ENCODE measurements around the gene VPS37B.

The VPS37B gene

GRCh38 chr12:122867691-122868461, 28.0 kb downstream of the VPS37B start:
- in situ Hi-C loops (cut with MboI; ENCODE audit: low sequenced_read_pairs), result no loop called here

GRCh38 chr12:122866950-122867607, 28.8 kb downstream of the VPS37B start:
- in situ Hi-C loops (cut with MboI; ENCODE audit: low sequenced_read_pairs), result no loop called here

- in situ Hi-C loops (cut with MboI; ENCODE audit: low sequenced_read_pairs), result no loop called here
These were observed 29.5 kb downstream of the VPS37B start for GRCh38 chr12:122866379-122866778.

- in situ Hi-C loops (cut with MboI; ENCODE audit: low sequenced_read_pairs), result no loop called here
These were observed 30.4 kb downstream of the VPS37B start for GRCh38 chr12:122865268-122866231.

DNA sequence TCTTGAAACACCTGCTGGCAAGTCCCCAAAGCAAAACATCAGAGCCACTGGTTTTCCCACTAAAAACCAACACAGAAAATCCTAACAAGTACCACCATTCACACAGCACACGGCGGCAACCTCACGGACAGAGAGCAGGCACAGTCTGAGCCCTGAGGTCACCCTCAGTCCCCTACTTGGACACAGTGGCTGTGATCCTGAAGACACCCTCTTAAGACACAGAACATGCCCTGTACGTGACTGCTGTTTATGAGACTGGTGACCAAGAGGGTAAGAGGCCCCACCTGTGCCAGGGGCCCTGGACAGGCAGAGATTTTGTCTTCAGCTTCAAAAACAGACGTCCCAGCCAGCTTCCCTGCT, 31.1 kb downstream of the VPS37B start:
- in situ Hi-C loops (cut with MboI; ENCODE audit: low sequenced_read_pairs), result no loop called here

DNA sequence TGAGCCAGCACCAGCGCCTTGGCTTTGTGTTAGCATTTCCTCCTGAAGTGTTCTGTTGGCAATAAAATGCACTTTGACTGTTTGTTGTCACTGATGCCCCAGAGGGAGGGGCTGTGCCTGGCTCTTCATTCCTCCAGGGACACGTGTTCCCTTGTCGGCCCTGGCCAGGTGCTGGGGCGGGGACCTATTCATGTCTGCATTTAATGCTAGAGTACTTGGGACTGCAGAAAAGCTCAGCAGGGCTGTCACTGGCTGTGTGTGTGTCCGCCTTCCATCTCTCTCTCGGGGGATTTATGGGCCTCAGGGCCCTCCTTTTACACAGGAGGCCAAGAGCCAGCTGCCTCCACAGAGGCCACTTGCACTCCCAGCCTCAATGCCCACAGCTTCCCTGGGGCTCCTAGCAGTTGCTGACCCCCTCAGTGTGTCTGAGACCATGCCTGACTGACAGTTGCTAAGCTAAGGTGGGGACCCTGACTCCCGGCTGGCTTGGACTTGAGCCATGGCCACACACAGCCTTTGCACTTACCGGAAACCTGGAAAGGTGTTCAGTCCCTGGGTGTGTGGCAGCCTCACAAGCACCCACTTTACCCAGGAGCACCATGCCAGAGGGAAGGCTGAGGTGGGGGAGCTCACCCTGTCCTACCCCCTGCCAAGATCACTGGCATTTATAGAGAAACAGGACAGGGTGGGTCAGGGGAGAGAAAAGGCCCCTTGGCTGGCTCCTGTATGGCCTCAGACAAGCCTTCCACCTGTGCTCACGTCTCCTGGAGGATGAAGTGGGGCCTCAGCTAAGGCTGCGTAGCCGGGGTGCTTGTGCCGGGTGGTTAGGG, 32.8 kb downstream of the VPS37B start:
- in situ Hi-C loops (cut with MboI; ENCODE audit: low sequenced_read_pairs), result no loop called here

DNA sequence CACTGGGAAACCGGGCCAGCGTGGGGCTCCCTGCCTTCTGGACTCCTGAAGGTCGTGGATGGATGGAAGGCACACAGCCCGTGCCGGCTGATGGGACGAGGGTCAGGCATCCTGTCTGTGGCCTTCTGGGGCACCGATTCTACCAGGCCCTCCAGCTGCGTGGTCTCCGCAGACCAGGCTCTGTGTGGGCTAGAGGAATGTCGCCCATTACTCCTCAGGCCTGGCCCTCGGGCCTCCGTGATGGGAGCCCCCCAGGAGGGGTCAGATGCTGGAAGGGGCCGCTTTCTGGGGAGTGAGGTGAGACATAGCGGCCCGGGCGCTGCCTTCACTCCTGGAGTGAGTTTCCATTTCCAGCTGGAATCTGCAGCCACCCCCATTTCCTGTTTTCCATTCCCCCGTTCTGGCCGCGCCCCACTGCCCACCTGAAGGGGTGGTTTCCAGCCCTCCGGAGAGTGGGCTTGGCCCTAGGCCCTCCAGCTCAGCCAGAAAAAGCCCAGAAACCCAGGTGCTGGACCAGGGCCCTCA, 33.8 kb downstream of the VPS37B start:
- in situ Hi-C loops (cut with MboI; ENCODE audit: low sequenced_read_pairs), result no loop called here

GRCh38 chr12:122861587-122861970, 34.3 kb downstream of the VPS37B start:
- in situ Hi-C loops (cut with MboI; ENCODE audit: low sequenced_read_pairs), result no loop called here

DNA sequence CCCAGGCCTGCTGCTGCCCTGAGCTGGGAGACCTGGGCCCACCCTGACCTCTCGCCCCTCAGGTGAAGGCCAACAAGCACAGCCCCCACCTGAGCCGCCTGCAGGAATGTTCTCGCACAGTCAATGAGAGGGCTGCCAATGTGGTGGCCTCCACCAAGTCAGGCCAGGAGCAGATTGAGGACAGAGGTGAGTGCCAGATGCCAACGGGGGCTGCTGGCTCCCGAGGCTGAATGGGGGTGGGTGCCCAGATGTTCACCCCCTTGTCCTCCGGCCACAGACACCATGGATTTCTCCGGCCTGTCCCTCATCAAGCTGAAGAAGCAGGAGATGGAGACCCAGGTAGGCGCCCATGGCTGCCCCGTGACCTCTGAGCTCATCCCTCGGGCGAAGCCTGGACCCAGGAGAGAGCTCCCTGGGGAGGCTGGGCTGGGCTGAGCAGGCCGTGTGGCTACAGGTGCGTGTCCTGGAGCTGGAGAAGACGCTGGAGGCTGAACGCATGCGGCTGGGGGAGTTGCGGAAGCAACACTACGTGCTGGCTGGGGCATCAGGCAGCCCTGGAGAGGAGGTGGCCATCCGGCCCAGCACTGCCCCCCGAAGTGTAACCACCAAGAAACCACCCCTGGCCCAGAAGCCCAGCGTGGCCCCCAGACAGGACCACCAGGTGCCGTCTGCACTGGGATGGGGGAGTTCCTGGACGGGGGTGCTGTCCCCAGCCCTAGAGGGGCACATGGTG, 34.9 kb downstream of the VPS37B start:
- in situ Hi-C loops (cut with MboI; ENCODE audit: low sequenced_read_pairs), result no loop called here

GRCh38 chr12:122860040-122860853, 35.7 kb downstream of the VPS37B start:
- in situ Hi-C loops (cut with MboI; ENCODE audit: low sequenced_read_pairs), result no loop called here

DNA sequence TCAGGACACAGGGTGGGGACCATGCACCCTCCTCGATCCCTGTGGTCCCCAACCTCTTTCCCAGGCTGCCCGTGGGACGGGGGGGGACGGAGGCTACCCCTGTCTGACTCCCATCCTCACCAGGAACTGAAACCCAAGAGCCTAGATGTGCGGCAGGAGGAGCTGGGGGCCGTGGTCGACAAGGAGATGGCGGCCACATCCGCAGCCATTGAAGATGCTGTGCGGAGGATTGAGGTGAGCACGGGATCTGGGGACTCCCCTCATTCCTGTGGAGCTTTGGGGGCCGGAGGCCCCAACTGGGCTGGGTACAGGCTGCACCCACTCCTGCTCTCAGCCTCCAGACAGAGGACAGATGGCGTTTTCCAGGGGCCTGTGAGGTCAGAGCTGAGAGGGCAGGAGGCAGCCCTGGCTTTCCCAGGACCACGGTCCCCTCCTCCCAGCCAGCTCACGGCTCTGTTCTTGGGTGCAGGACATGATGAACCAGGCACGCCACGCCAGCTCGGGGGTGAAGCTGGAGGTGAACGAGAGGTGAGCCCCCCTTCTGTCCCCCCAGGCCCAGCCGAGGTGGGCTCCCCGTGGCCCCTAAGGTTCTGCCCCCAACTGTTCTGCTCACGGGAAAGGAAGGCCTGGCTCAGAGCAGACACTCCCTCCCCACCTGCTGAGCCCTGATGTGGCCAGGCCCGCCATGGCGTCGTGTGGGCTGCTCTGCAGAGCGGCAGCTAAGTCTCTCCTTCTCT, 36.5 kb downstream of the VPS37B start:
- in situ Hi-C loops (cut with MboI; ENCODE audit: low sequenced_read_pairs), result no loop called here

DNA sequence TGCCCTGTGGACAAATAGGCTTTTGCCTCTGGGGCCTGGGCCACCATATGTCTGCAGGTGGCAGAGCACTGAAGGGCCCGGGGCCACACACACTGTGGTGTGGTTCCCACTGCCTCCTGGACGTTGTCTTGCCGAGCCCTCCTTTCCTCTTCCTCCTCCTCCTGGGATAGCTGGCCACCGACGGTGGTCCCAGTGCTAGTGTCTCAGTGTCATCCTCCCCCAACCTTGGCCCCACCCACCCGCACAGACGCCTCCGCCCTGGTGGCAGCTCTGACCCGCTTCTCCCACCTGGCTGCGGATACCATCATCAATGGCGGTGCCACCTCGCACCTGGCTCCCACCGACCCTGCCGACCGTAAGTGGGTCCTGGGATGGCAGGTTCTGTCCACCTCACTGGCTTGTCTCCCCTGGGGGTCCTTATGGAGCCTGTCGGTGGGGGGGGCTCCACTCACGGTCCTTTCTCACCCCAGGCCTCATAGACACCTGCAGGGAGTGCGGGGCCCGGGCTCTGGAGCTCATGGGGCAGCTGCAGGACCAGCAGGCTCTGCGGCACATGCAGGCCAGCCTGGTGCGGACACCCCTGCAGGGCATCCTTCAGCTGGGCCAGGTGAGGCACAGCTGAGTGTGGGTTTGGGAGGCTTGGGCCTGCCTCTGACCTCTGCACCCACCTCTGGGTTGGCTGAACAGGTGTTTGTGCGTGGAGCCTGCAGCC, 37.2 kb downstream of the VPS37B start:
- in situ Hi-C loops (cut with MboI; ENCODE audit: low sequenced_read_pairs), result no loop called here

DNA sequence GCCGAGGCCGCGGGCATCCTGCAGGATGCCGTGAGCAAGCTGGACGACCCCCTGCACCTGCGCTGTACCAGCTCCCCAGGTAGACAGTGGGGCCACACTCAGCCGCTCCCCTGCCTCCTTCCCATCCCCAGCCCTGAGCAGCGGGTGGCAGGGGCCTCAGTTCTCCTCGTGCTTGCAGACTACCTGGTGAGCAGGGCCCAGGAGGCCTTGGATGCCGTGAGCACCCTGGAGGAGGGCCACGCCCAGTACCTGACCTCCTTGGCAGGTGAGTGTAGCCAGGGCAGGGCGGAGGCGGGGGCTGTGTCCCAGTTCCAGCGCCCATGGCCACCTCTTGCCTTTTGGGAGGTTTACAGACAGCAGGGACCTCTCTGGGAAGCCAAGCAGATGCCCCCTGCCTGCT, 37.8 kb downstream of the VPS37B start:
- in situ Hi-C loops (cut with MboI; ENCODE audit: low sequenced_read_pairs), result no loop called here

DNA sequence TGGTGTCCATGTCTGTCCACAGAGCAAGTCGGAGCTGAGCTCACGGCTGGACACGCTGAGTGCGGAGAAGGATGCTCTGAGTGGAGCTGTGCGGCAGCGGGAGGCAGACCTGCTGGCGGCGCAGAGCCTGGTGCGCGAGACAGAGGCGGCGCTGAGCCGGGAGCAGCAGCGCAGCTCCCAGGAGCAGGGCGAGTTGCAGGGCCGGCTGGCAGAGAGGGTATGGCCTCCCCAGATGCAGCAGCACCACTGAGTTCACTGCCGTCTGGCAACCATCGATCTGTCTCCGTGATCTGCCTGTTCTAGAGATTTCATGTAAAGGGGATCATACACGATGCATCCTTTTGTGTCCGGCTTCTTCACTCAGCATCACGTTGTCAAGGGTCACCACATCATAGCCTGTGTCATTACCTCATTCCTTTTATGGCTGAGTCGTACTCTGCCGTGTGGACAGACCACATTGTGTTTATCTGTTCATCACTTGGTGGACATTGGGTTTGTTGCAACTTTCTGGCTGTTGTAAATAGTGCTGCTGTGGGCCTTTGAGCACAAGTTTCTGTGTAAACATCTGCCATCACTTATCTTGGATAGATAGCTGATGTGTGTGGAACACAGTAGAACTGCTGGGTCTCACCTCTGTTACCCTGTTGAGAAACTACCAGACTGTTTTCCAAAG, 38.8 kb downstream of the VPS37B start:
- in situ Hi-C loops (cut with MboI; ENCODE audit: low sequenced_read_pairs), result no loop called here

DNA sequence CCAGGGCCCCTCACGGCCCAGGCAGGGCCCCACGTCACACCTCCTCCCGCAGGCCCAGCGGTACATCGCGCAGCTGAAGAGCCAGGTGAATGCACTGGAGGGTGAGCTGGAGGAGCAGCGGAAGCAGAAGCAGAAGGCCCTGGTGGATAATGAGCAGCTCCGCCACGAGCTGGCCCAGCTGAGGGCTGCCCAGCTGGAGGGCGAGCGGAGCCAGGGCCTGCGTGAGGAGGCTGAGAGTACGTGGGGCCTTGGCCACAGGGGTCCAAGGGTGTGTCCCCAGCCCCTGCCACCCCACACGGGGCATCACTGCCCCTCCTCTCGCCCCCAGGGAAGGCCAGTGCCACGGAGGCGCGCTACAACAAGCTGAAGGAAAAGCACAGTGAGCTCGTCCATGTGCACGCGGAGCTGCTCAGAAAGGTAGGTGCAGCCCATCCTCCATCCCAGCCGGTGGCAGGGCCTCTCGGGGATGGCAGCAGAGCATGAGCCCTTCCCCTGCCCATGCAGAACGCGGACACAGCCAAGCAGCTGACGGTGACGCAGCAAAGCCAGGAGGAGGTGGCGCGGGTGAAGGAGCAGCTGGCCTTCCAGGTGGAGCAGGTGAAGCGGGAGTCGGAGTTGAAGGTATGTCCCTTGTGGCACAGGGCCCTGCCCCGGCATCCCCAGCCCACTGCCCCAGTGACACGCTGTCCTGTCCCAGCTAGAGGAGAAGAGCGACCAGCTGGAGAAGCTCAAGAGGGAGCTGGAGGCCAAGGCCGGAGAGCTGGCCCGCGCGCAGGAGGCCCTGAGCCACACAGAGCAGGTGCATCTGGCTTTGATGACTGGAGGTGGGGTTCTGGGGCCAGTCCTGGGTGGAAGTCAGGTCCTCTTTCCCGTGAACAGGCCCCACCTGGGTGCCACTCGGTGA, 39.7 kb downstream of the VPS37B start:
- in situ Hi-C loops (cut with MboI; ENCODE audit: low sequenced_read_pairs), result no loop called here
